Rectal smooth muscle tissue (tissue), 1 donor: Measurements from ENCODE around the gene TESK1.
"Not testable (repeated sequence)": the region's sequence is repeated elsewhere in the genome, so short reads cannot be mapped to it uniquely, and the experiment has no call there.

Experiments used
- H3K27ac ChIP-seq: one replicate; pipeline ENCODE4 v1.7.0; 2013; ENCODE audit warnings: low read depth, low read length, inconsistent platforms
- H3K27me3 ChIP-seq: one replicate; pipeline ENCODE4 v1.7.0; 2013; ENCODE audit warnings: low read length; ENCODE audit not compliant: control insufficient read depth, insufficient read depth
- H3K36me3 ChIP-seq: one replicate; pipeline ENCODE4 v1.7.0; 2013; ENCODE audit warnings: low read length; ENCODE audit not compliant: control insufficient read depth, insufficient read depth
- H3K4me1 ChIP-seq: one replicate; pipeline ENCODE4 v1.7.0; 2013; ENCODE audit warnings: low read length; ENCODE audit not compliant: control insufficient read depth, insufficient read depth
- H3K4me3 ChIP-seq: one replicate; pipeline ENCODE4 v1.7.0; 2013; ENCODE audit warnings: low read length
- H3K9ac ChIP-seq: one replicate; pipeline ENCODE4 v1.7.0; 2013; ENCODE audit warnings: low read length

TESK1 gene

DNA sequence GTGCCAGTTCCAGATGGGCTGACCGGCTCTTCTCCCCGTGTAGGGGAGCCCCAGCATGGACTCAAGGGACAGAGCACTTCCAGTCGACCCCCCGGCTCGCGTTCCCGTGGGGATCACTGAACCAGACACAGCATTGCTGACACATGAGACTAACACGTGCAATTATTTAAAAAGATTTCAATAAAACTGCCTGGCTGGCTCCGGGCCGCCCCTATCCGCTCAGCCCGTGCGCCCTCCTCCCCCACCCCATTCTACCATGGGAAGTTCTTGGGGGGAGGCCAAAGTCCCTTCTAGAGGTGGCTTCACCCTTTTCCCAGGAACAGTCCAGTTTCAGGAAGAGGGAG, 4.7 kb downstream of the TESK1 start:
- Histone ChIP-seq H3K36me3 (peaks cover 19% of the 10 kb centered on the region), H3K27me3 (no peaks in the 10 kb centered on the region), H3K4me1 (peaks cover 10% of the 10 kb centered on the region), H3K4me3 (no peak overlapping the region), H3K9ac (no peak overlapping the region), H3K27ac (no peak overlapping the region)

DNA sequence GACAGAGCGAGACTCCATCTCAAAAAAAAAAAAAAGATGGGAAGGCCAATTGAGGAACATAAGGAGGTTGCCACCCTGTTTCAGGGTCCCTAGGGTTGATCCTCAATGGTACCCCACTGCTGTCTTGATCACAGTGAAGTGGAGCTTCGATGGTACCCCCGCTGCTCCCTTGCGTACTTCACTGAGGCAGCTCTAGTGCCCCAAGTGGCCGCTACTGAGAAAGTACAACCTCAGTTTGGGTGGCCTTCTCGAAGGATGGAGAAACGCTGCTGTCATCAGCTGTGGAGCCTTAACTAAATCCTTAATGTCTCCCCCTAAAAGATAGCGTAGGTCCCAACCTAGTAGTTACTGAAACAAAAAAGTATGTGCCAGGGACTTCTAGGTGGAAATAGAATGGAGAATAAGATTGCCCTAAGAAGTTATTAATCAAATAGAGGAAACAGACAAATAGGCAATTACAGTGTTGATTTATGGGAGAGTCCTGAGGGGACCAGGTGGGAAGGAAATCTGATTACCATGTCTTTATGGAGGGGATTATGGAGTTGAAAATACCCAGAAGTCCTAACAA, 6.3 kb downstream of the TESK1 start:
- no peak overlapping the region for H3K9ac ChIP-seq
- no peaks in the 10 kb centered on the region for H3K27me3 ChIP-seq
- peaks cover 19% of the 10 kb centered on the region for H3K36me3 ChIP-seq
- H3K4me1 ChIP-seq: peaks cover 6% of the 10 kb centered on the region
- H3K4me3 ChIP-seq: no peak overlapping the region
- no peak overlapping the region for H3K27ac ChIP-seq

DNA sequence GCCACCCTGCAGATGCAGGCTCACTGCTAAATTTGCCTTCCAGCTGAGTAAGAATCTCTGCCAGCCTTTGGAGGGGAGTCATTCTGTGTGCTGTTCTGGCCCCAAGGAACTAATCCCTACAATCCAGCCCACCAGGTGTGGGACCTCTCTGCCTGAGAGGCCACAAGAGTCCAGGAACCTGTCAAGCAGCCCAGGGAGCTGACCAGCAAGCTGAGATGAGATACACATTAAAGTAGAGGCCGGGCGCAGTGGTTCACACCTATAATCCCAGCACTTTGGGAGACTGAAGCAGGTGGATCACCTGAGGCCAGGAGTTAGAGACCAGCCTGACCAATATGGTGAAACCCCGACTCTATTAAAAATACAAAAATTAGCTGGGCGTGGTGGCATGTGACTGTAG, 7.0 kb downstream of the TESK1 start:
- not testable (repeated sequence) for H3K27me3 ChIP-seq, H3K4me3 ChIP-seq, H3K27ac ChIP-seq, H3K4me1 ChIP-seq, H3K9ac ChIP-seq
- H3K36me3 ChIP-seq: peaks cover 15% of the 10 kb centered on the region

DNA sequence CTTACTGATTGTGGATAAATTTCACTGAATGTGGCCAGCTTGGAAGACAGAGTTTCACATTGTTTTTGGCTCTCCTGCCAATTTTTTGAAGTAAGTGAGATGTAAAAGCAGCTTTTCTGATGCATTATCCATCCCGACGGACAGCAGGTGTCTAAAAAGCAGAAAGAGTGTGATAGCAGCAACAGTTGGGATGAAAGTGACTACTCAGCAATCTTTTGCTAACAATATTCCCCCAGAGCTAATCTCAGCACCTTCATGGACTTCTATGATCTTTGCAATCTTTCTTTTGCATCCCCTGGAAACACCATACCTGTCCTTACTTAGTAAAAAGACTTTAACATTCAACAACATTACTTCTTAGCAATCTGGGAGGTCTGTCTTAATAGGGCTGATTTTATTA, 7.8 kb downstream of the TESK1 start:
- Histone ChIP-seq H3K9ac (no peak overlapping the region), H3K36me3 (peaks cover 10% of the 10 kb centered on the region), H3K4me3 (no peak overlapping the region), H3K27me3 (no peaks in the 10 kb centered on the region), H3K4me1 (no peaks in the 10 kb centered on the region), H3K27ac (no peak overlapping the region)

DNA sequence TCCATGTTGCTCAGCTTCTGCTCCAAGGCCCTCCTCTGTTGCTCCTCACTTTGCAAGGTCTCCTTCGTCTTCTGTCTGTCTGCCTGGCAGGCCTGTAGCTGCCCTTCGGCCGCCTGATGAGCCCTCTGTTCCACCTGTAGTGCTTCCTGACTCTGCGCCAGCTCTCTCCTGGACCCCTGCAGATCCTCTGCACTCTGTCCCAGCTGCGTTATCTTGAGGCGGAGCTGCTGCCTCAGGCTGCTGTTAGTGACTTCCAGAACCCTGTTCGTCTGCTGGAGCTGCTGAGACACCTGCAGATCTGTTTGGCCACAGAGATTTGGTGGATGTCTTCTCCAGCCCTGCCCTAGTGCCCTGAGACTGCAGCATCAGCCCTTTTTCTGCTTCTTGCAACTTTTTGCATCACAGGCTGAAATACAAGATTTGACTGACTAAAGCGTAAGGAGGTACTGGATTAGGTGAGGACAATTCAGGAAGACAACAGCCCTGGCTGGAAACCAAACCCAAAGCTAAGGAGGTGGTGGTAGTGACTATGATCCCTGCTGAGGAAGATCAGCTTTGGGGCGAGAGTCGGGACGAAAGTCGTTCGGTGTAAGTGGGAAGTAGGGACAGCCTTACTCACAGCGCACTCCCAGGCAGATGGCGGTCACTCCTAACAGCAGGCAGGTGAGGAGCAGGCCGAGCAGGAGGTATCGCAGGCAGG, 11.1 kb downstream of the TESK1 start:
- Histone ChIP-seq H3K4me1 (no peaks in the 10 kb centered on the region), H3K4me3 (no peak overlapping the region), H3K27ac (no peak overlapping the region)

DNA sequence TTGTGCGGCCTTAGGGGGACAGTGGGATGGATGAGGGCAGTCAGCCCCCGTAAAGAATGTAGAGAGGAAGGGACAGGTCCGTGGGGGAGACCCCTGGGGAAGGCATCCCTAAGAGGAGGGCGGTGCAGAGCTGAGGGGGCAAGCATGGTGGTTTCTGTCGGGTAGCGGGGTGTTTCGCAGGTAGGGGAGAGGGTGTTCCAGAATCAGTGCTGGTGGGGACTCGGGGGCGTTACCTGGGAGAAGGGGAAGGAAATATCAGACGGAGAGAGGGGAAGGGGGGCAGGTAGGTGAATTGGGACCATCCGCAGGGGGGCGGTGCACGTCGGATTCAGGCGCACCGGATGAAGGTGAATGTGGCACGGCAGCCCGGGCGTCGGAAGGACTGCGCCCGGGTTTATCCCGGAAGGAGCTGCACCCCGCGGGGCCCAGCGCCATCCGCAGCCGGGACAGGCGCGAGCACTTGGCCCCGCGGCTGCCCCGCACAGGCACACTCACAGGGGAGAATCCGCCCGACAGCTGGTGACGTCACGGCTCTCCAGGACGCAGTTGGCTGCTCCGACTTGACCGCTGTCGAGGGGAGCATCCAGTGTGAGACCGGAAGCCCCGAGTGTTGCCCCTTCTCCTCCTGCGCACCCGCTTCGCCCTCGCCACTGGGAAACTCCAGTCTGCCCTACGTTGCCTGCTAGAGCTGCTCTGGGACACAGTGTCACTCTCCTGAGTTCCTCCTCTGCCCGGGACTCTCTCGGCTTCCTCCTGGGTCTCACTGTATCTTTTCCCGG, 11.8 kb downstream of the TESK1 start:
- Histone ChIP-seq H3K27me3 (no peaks in the 10 kb centered on the region), H3K27ac (no peak overlapping the region), H3K4me1 (no peaks in the 10 kb centered on the region), H3K36me3 (no peaks in the 10 kb centered on the region), H3K9ac (peak overlapping the region; percentile 36), H3K4me3 (peak overlapping the region; percentile 73)

More for the DNA sequence above, 11.1 kb downstream of the TESK1 start:
- Histone ChIP-seq H3K36me3 (no peaks in the 10 kb centered on the region), H3K9ac (no peak overlapping the region), H3K27me3 (no peaks in the 10 kb centered on the region)

DNA sequence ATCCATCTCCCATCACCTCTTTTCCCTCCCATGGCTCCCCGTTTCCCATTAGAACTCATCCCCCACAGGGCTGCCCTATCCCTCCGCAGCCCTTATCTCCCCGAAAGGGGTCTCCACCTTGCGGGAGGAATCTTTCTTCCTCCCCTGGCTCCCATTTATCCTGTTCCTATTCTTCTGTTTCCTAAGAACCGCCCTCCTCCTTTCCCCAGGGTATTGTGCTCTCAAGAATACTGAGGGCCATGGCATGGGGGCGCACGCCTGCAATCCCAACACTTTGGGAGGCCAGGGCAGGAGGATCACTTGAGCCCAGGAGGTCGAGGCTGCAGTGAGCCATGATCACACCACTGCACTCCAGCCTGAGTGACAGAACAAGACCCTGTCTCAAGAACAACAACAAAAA, 12.5 kb downstream of the TESK1 start:
- H3K27ac ChIP-seq: no peak overlapping the region
- H3K36me3 ChIP-seq: no peaks in the 10 kb centered on the region
- peak overlapping the region; percentile 73 for H3K4me3 ChIP-seq
- no peak overlapping the region for H3K9ac ChIP-seq
- no peaks in the 10 kb centered on the region for H3K27me3 ChIP-seq
- H3K4me1 ChIP-seq: no peaks in the 10 kb centered on the region

DNA sequence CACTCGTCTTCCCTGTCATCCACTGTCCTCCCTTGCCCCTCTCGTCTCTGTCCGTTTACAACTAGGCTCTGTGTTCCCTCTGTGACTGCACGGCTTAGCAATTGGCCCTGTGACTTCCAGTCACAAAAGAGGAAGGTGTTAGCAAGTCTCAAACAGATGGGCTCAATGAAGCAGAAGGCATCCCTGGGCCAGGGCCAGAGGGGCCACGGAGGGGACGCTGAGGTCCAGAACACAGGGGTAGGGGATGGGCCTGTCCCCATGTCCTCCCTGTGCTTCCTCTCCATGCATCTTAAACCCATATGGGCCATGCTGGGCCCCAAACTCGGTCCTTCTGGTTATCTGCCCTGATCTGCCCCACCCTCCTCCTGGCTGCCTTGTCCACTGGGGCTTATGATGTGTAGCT, 13.3 kb downstream of the TESK1 start, which contains the start of gene CD72:
Gene CD72, minus strand, starts transcription at position 89 of the 403 bp plus-strand sequence. CDS start 110 bp downstream, outside the sequence.
- no peak within 1 kb of the TSS for H3K27ac ChIP-seq
- H3K4me1 ChIP-seq: no peaks in the 10 kb centered on the region
- no peaks in the 10 kb centered on the region for H3K36me3 ChIP-seq
- peak within 1 kb of the TSS; percentile 36 for H3K9ac ChIP-seq
- H3K4me3 ChIP-seq: peak within 1 kb of the TSS; percentile 73
- H3K27me3 ChIP-seq: no peaks in the 10 kb centered on the region

DNA sequence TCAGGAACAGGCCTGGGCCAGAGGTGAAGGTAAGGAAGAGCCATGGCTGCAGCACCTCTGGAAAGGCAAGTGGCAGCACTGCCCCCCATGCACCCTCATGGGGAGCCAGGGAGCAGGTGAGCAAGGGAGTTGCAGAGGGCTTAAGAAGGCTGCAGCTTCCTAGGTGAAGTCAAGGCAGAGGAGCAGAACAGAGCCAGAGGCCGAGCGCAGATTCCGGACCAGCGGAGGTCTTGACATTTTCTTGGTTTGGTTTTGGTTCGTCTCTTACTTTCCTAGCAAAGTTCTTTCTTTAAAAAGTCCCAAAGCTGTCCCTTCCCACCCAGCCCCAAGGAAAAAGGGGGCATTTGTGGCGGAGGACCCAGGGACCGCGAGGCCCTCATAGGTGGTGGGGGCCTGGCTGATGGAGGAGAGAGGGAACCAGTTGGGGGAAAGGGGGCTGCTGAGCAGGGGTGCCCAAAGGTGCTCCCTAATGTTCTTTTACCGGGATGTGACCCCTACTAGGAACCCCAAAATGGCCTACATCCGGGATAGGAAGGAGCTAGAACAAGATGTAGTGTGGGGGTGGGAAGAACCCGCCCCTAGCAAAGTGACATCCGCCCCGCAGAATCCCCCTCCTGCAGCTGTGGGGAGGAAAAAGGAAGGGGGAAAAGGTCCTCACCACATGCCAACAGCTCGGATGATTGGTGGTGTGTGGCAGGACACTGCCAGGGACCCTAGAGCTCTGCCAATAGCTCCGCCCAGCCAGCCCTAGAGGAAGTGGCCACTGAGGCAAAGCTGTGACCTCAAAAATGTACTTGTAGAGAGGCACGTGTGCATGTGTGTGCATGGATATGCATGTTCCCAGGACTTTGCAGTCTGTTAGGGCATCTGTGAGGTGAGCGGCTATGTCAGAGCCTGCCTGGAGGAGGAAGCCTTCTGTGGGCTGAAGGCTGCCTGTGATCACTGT, 14.1 kb downstream of the TESK1 start:
- H3K27me3 ChIP-seq: no peaks in the 10 kb centered on the region
- no peaks in the 10 kb centered on the region for H3K36me3 ChIP-seq
- H3K27ac ChIP-seq: no peak overlapping the region
- H3K4me3 ChIP-seq: no peak overlapping the region
- no peaks in the 10 kb centered on the region for H3K4me1 ChIP-seq
- H3K9ac ChIP-seq: no peak overlapping the region

DNA sequence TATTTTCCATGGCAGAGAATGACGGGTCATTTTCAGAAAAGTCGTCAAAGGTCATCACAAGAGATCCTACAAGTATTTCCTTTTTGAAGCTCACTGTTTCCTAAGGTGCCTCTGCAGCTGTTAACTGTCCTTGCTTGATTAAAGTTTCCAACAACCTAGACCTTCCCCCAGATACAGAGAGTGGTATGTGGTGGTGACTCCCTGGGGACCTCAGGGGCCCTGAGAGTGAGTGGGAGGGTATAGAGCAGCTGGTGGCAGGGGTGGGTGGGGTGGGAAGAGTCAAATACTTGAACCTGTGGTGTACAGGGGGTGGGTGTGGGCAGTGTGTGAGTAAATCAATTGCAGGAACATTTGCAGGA, 14.7 kb downstream of the TESK1 start:
- H3K9ac ChIP-seq: no peak overlapping the region
- no peaks in the 10 kb centered on the region for H3K27me3 ChIP-seq
- H3K36me3 ChIP-seq: no peaks in the 10 kb centered on the region
- H3K4me3 ChIP-seq: no peak overlapping the region
- no peaks in the 10 kb centered on the region for H3K4me1 ChIP-seq
- no peak overlapping the region for H3K27ac ChIP-seq

DNA sequence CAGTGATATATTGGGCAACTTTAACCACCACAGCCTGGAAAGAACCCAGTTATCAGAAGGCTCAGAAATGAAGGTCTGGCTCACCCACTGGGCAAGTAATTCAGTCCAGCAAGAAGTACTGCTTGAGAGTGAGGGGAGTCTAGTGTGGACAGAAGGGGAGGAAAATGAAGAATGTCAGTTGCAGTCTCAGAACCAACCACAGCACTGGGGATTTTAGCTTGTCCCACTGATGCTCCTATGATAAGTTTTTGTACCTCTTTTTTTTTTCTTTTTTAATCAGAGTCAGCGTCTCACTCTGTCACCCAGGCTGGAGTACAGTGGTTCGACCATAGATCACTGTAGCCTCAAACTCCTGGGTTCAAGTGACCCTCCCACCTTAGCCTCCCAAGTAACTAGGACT, 22.5 kb downstream of the TESK1 start:
- no peaks in the 10 kb centered on the region for H3K27me3 ChIP-seq
- no peaks in the 10 kb centered on the region for H3K4me1 ChIP-seq
- no peak overlapping the region for H3K9ac ChIP-seq
- no peak overlapping the region for H3K27ac ChIP-seq
- no peak overlapping the region for H3K4me3 ChIP-seq
- no peaks in the 10 kb centered on the region for H3K36me3 ChIP-seq

DNA sequence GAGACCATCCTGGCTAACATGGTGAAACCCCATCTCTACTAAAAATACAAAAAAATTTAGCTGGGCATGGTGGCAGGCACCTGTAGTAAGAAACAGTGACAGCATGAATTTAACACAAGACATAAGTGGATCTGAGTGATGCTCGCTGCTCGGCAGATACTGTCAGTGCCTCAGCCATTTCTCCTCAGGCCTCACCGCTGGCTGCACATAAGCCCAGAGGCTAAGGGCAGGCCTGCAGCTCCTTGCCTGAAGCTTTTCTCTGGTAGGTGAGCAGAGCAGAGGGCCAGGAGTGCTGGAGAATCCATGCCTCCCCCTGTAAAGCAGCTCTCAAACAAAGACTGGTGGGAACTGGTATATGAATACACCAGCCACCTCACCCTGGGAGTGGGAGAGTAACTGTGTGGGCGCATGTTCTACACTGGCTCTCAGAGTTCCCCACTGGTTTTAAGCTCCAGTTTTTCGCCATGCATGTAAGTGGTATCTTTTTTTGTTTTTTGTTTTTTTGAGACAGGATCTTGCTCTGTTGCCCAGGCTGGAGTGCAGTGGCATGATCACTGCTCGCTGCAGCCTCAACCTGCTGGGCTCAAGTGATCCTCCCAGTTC, 23.4 kb downstream of the TESK1 start:
- Histone ChIP-seq H3K27me3 (no peaks in the 10 kb centered on the region), H3K36me3 (no peaks in the 10 kb centered on the region), H3K4me1 (no peaks in the 10 kb centered on the region), H3K27ac (no peak overlapping the region), H3K9ac (no peak overlapping the region), H3K4me3 (no peak overlapping the region)
